Activated CD4-positive, alpha-beta T cell treated with anti-CD3 and anti-CD28 coated beads for 36 hours (primary cell): ENCODE measurements around the gene KCNG4. TPM values are rescaled to one million over a fixed set of nuclear protein-coding genes. Genes with fewer than 3 reads are reported as not detected.

Source experiments
- ATAC-seq: fragments of 200-7000 bp; cut with Tn5 transposase; one replicate; pipeline ENCODE4 v1.10.0; 2021; ENCODE audit warnings: mild to moderate bottlenecking, moderate library complexity
- CTCF ChIA-PET: fragments of 350-600 bp; sonication (Branson Sonifier 250); formaldehyde crosslinking; loops from one replicate; lab custom pipeline; 2021; ENCODE audit warnings: antibody characterized with exemption; lab: Charles Lee
- POLR2A ChIA-PET: fragments of 350-600 bp; sonication (Branson Sonifier 250); formaldehyde crosslinking; loops from one replicate; lab custom pipeline; 2021; ENCODE audit warnings: antibody characterized with exemption, inconsistent platforms; lab: Charles Lee
- DNase-seq: peaks from one replicate; pipeline ENCODE4 v3.0.0-alpha.2; 2020
- H3K27ac Mint-ChIP-seq: one replicate; pipeline ENCODE4 v1.8.0; 2021; ENCODE audit warnings: mixed read lengths
- H3K27me3 Mint-ChIP-seq: one replicate; pipeline ENCODE4 v1.8.0; 2021; ENCODE audit warnings: mixed read lengths
- H3K36me3 Mint-ChIP-seq: one replicate; pipeline ENCODE4 v1.8.0; 2021; ENCODE audit warnings: low read depth, mixed read lengths
- H3K4me1 Mint-ChIP-seq: one replicate; pipeline ENCODE4 v1.8.0; 2021; ENCODE audit warnings: mixed read lengths
- H3K4me3 Mint-ChIP-seq: one replicate; pipeline ENCODE4 v1.8.0; 2021; ENCODE audit warnings: mild to moderate bottlenecking, moderate library complexity, mixed read lengths
- H3K9me3 Mint-ChIP-seq: one replicate; pipeline ENCODE4 v1.8.0; 2021; ENCODE audit warnings: low read depth, mixed read lengths
- intact Hi-C, 2 experiments: fragments of 100-400 bp; cut with DNase I in 1 of 2; cut with micrococcal nuclease in 1 of 2; formaldehyde crosslinking; loops; one replicate each; pipeline versions ENCODE4 v1.14.2 to v1.15.1; 2022 to 2024; cut with DNase I, micrococcal nuclease
- total RNA-seq, 2 experiments: library from RNA; stranded (reverse); gene quantifications; one replicate each; pipeline ENCODE4 v1.2.3, GENCODE V29; 2021

KCNG4 gene
- total RNA-seq, 2 experiments from 2014 or later, result not detected

DNA sequence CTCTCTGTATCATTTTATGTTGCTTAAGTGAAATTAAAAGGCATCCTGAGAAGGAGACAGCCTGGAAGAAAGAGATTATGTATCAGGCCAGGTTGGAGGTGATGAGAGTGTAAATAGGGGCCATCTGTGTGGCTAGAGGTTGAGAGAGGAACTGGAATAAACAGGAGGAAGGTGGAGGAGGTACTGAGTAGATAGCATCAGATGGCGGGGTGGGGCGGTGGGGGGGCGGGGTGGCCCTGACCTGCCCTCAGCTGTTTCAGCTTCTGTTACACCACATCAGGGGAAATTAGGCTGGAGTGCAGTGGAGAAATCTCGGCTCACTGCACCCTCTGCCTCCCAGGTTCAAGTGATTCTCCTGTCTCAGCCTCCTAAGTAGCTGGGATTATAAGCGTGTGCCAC, 6.9 kb upstream of the KCNG4 start:
- ChIA-PET POLR2A (no interaction called here), CTCF (interaction anchor here (1.0 kb wide), 1 partner anchor 13 kb away, joined by 4 read pairs; no protein-coding TSS in a partner anchor)
- intact Hi-C loops, result no loop called here
- no peaks in the 10 kb centered on the region for H3K4me1 Mint-ChIP-seq
- ATAC-seq (no peak), DNase-seq (no peak)
- H3K9me3 Mint-ChIP-seq, result peaks cover 3% of the 10 kb centered on the region
- peaks cover 11% of the 10 kb centered on the region for H3K27me3 Mint-ChIP-seq
- no peak overlapping the region for H3K4me3 Mint-ChIP-seq
- no peaks in the 10 kb centered on the region for H3K36me3 Mint-ChIP-seq
- H3K27ac Mint-ChIP-seq, result no peak overlapping the region

DNA sequence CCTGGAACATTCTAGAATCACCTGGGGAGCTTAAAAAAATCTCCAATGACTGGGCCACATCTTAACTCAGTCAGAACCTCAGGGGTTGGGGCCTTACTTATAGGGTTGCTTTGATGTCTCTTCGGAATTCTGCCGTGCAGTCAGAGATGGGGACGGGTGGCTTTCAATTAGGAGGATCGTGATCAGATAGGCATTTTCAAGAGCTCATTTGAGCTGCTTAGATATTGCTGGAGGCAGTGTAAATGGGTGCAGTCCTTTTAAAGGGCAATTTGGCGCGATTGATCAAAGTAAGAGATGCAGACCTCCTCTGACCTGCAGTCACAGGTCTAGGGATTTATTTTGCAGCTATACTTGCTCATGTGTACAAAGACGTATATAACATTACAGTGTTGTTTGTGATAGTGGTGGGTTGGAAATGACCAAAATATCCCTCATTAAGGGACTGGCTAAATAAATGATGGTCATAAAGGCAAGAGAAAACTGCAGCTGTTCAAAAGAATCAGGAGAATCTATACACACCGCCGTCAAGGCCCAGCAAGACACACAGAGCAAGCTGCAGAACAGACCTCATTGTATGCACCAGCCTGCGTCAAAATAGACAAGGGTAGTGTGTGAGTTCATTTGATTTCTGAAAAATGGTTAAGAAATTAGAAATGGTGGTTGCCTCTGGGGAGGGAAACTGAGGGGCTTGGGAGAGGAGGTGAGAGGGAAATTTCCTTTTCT, 6.3 kb upstream of the KCNG4 start:
- no peaks in the 10 kb centered on the region for H3K36me3 Mint-ChIP-seq
- CTCF ChIA-PET, result interaction anchor here (0.6 kb wide), 2 partner anchors 39 to 43 kb away, joined by 3 read pairs; no protein-coding TSS in a partner anchor
- H3K4me1 Mint-ChIP-seq, result no peaks in the 10 kb centered on the region
- POLR2A ChIA-PET, result no interaction called here
- H3K4me3 Mint-ChIP-seq, result no peak overlapping the region
- peaks cover 10% of the 10 kb centered on the region for H3K27me3 Mint-ChIP-seq
- ATAC-seq, result no peak
- H3K27ac Mint-ChIP-seq, result no peak overlapping the region
- H3K9me3 Mint-ChIP-seq, result peaks cover 3% of the 10 kb centered on the region
- intact Hi-C loops, result no loop called here
- DNase-seq, result no peak

DNA sequence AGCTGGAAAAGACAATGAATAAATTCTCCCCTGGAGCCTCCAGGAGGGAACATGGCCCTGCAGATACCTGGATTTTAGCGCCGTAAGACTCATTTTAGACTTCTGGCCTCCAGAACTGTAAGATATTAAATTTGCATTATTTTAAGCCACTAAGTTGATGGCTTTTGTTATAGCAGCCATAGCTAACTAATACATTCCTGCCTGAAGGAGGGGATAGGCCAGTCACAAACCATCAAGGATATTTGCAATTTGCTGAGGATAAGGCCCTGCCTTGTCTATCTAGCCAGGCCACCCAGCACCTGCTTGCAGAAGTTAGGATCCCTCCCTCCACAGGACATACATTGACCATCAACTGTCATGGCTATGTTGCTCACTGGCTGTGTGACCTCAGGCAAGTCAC, 4.9 kb upstream of the KCNG4 start:
- Mint-ChIP-seq H3K4me3 (no peak overlapping the region), H3K27ac (no peak overlapping the region), H3K36me3 (no peaks in the 10 kb centered on the region), H3K27me3 (peaks cover 10% of the 10 kb centered on the region), H3K9me3 (peaks cover 3% of the 10 kb centered on the region), H3K4me1 (no peaks in the 10 kb centered on the region)
- POLR2A ChIA-PET, result no interaction called here
- CTCF ChIA-PET, result interaction anchor here (1.8 kb wide), 1 partner anchor 32 kb away, joined by 5 read pairs; no protein-coding TSS in a partner anchor
- ATAC-seq, result no peak
- DNase-seq, result no peak
- intact Hi-C loops, result no loop called here

DNA sequence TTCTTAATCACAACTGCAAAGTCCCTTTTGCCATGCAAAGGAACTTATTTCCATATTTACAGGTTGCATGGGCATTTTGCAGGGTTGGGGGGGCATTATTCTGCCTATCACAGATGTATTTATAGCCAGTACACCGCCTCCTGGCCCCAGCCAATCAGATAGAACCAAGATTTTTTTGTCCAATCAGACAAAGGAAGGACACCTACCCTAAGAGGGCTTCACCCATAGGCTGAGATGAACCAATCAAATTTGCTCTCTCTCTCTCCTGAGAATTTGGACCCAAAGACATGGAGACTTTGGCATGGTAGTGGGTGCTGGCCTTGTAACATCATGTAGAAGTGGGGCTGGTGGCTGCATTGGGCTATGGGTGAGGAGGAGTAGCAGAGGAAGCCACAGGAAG, 3.9 kb upstream of the KCNG4 start:
- intact Hi-C loops, result no loop called here
- ATAC-seq (no peak), DNase-seq (no peak)
- Mint-ChIP-seq H3K36me3 (no peaks in the 10 kb centered on the region), H3K27ac (no peak overlapping the region), H3K27me3 (peaks cover 16% of the 10 kb centered on the region), H3K9me3 (peaks cover 3% of the 10 kb centered on the region), H3K4me1 (no peaks in the 10 kb centered on the region), H3K4me3 (no peak overlapping the region)
- POLR2A ChIA-PET, result no interaction called here
- CTCF ChIA-PET, result interaction anchor here (1.8 kb wide), 1 partner anchor 33 kb away, joined by 5 read pairs; no protein-coding TSS in a partner anchor

DNA sequence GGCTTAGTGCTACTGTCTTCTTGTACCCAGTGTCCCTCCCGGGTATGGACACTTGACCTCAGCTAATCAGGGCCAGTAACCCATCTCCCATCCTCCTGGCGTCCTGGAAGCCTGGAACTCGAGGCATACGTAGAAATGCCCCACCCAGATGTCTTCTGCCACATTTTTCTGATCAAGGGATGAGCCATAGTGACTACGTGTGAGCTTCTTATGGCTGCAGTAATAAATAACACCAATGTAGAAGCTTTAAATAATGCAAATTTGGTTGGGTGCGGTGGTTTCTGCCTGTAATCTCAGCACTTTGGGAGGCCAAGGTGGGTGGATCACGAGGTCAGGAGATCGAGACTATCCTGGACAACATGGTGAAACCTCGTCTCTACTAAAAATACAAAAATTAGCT, 3.0 kb upstream of the KCNG4 start:
- DNase-seq (no peak), ATAC-seq (no peak)
- CTCF ChIA-PET, result no interaction called here
- no peak overlapping the region for H3K27ac Mint-ChIP-seq
- no peaks in the 10 kb centered on the region for H3K4me1 Mint-ChIP-seq
- peaks cover 3% of the 10 kb centered on the region for H3K9me3 Mint-ChIP-seq
- no peak overlapping the region for H3K4me3 Mint-ChIP-seq
- H3K36me3 Mint-ChIP-seq, result no peaks in the 10 kb centered on the region
- POLR2A ChIA-PET, result no interaction called here
- H3K27me3 Mint-ChIP-seq, result peaks cover 16% of the 10 kb centered on the region
- intact Hi-C loops, result no loop called here

DNA sequence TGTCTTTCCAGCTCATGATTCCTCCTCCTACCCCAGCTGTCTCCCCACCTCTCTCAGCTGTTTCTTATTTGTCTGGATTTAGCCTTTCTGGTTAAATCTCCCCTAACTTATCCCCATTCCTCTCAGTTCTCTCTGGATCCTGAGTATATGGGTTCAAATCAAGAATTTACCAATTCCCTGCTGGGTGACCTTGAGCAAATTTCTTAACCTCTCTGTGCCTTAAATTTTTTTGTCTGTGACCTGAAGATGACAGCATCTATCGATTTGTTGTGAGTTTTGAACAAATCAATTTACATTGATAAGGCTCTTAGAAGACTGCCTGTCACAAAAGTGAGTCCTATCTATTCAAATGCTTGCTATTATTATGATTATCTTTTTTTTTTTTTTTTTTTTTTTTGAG, 2.0 kb upstream of the KCNG4 start:
- ChIA-PET POLR2A (no interaction called here), CTCF (no interaction called here)
- Mint-ChIP-seq H3K27ac (no peak overlapping the region), H3K36me3 (no peaks in the 10 kb centered on the region), H3K4me1 (no peaks in the 10 kb centered on the region), H3K27me3 (peaks cover 16% of the 10 kb centered on the region), H3K9me3 (peaks cover 3% of the 10 kb centered on the region), H3K4me3 (no peak overlapping the region)
- DNase-seq, result no peak
- intact Hi-C loops, result no loop called here
- ATAC-seq, result no peak

DNA sequence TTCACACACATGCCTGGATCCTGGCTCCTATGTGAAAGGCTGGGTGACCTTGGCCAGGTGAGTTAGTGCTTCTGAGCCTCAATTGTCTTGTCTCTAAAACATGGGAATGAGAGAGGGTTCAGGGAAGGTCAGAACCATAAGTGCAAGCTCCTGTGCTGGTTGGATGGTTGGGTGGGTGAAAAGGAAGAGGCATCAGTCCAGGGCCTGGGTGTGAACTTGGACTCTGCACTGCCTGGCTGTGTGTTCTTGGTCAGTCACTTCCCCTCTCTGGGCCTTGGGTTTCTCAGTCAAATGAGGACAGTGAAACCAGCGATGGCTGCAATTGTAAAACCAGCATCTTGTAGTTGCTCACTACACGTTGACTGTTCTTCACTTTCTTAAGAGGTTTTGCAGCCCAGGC, 643 bp upstream of the KCNG4 start:
- no peak overlapping the region for H3K4me3 Mint-ChIP-seq
- CTCF ChIA-PET, result interaction anchor here (0.5 to 1.2 kb wide), 4 partner anchors 16 to 256 kb away, joined by 3 to 4 read pairs (median 3); no protein-coding TSS in a partner anchor
- H3K27me3 Mint-ChIP-seq, result peaks cover 16% of the 10 kb centered on the region
- H3K27ac Mint-ChIP-seq, result no peak overlapping the region
- DNase-seq (no peak), ATAC-seq (no peak)
- POLR2A ChIA-PET, result no interaction called here
- H3K36me3 Mint-ChIP-seq, result no peaks in the 10 kb centered on the region
- intact Hi-C loops, result no loop called here
- peaks cover 3% of the 10 kb centered on the region for H3K9me3 Mint-ChIP-seq
- H3K4me1 Mint-ChIP-seq, result no peaks in the 10 kb centered on the region

DNA sequence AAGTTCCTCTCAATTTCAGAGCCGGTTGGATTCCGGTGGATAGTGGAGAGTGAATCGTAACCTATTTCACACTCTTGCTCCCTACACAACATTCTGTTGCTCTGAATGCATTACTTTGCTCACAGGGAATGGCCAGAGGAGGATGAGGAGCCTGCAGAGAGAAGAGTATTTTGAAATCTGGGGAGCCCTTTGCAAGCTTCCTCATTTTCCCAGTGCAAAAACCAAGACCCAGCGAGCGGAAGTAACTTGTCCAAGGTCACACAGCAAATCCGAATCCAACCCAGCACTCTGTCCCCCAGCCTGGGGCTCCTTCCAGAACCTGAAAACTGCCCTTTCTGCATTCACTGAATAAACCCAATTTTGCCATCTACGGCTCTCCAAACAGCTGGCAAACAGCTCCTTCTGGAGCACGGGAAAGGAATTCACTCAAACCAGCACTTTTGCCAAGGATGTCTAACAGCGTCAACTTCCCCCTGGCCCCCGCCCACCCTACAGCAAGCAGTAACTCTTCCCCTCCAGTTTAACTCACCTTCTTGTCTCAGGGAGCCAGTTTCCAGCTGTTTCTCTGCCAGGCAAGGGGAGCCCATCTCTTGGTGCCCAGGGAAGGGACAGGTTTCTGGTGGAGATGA, 557 bp downstream of the KCNG4 start:
- H3K27ac Mint-ChIP-seq, result no peak overlapping the region
- no peak for DNase-seq
- H3K9me3 Mint-ChIP-seq, result peaks cover under 1% of the 10 kb centered on the region
- H3K4me3 Mint-ChIP-seq, result no peak overlapping the region
- H3K27me3 Mint-ChIP-seq, result peaks cover 14% of the 10 kb centered on the region
- POLR2A ChIA-PET, result no interaction called here
- no peak for ATAC-seq
- no peaks in the 10 kb centered on the region for H3K36me3 Mint-ChIP-seq
- CTCF ChIA-PET, result interaction anchor here (0.6 to 1.2 kb wide), 3 partner anchors 17 to 228 kb away, joined by 4 to 6 read pairs (median 5); no protein-coding TSS in a partner anchor
- H3K4me1 Mint-ChIP-seq, result no peaks in the 10 kb centered on the region
- intact Hi-C loops, result no loop called here

DNA sequence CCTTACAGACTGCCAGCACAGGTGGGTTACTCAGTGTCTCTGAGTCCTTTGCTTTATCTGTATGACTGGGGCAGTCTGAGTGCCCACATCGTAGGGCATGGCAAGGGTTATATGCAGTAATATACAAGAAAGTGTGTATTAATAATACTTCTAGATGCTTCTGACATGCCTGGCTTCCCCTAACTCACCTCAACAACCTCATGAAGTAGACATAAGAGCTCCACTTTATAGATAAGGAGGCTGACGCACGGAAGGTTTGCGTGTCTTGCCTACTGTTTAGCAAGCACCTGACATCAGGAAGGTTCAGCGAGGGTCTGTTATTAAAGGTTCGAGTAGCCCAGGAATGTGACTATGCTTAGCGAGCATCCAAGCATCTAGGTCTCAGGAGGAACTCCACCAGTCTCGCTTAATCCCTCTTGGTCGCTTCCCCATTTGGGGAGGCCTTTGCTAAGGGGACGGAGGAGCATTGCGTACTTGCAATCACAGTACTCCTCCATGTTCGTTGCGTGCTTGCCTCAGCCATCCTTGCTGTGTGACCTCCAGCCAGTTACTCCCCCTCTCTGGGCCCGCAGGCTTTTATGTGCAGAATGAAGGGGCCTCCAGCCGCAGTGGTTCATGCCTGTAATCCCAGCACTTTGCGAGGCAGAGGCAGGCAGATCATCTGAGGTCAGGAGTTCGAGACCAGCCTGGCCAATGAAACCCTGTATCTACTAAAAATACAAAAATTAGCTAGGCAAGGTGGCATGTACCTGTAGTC, 1.6 kb downstream of the KCNG4 start:
- intact Hi-C loops, result no loop called here
- Mint-ChIP-seq H3K27ac (no peak overlapping the region), H3K4me1 (no peaks in the 10 kb centered on the region), H3K4me3 (no peak overlapping the region), H3K36me3 (no peaks in the 10 kb centered on the region), H3K27me3 (peaks cover 14% of the 10 kb centered on the region), H3K9me3 (no peaks in the 10 kb centered on the region)
- DNase-seq, result no peak
- ChIA-PET POLR2A (no interaction called here), CTCF (interaction anchor here (0.6 kb wide), 1 partner anchor 86 kb away, joined by 5 read pairs; no protein-coding TSS in a partner anchor)
- no peak for ATAC-seq

DNA sequence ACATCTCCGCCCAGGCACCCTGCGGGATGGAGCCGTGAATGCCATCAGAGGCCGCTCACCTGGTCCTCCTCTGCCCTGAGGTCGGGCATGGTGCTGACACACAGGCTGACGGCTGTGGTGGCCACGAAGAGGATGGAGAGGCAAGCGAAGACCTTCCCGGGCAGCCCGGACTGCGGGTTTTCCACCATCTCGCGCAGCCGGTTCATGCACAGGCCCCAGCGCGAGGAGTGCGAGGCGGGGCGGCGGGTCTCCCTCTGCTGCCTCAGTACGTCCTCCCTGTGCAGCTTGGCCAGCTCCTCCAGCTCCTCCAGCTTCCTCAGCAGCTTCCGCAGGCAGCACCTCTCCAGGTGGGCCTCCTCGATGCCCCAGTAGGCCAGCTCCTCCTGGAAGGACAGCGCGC, 3.1 kb downstream of the KCNG4 start:
- Mint-ChIP-seq H3K4me1 (no peaks in the 10 kb centered on the region), H3K27me3 (peaks cover 12% of the 10 kb centered on the region), H3K27ac (no peak overlapping the region), H3K4me3 (no peak overlapping the region), H3K9me3 (no peaks in the 10 kb centered on the region), H3K36me3 (no peaks in the 10 kb centered on the region)
- intact Hi-C loops, result no loop called here
- POLR2A ChIA-PET, result interaction anchor here (1.2 kb wide), 1 partner anchor 23 kb away, joined by 3 read pairs; no protein-coding TSS in a partner anchor
- DNase-seq (no peak), ATAC-seq (no peak)
- CTCF ChIA-PET, result no interaction called here
